NCI-H2081 (cell line): ENCODE results near the gene MISFA.
"Not testable (repeated sequence)": the region's sequence is repeated elsewhere in the genome, so short reads cannot be mapped to it uniquely, and the experiment has no call there.

Experiments used
- DNase-seq, 2 experiments: peaks; one replicate each; lab custom pipeline; 2025; lab: John Stamatoyannopoulos, UW

MISFA gene

DNA sequence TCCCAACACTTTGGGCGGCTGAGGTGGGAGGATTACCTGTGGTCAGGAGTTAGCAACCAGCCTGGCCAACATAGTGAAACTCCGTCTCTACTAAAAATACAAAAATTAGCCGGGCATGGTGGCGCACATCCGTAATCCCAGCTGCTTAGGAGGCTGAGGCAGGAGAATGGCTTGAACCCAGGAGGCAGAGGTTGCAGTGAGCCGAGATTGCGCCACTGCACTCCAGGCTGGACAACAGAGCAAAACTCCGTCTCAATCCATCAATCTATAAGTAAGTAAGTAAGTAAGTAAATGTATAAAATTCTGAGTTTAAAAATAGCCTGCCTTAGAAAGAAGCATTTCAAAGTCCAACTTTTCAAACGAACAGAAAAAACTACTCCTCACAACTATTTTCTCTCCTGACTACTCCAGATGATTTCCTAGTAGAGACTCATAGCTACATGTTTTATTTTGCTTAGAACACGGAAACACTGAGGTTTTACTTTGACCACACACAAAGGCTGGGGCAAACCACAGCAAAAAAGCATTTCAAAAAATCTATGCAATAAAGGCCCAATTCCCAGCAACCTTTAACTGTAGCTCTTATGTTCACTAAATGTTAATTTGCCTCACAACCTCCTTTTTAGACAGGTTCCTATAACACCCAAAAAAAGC lies 18.2 kb downstream of the MISFA start:
- no peak for DNase-seq

- no peak for DNase-seq
These were observed 18.9 kb downstream of the MISFA start for GRCh38 chr11:18618342-18619025.

- DNase-seq: no peak
These were observed 24.1 kb downstream of the MISFA start for GRCh38 chr11:18623707-18624106.

- no peak for DNase-seq
These were observed 24.6 kb downstream of the MISFA start for GRCh38 chr11:18624161-18624560.

DNA sequence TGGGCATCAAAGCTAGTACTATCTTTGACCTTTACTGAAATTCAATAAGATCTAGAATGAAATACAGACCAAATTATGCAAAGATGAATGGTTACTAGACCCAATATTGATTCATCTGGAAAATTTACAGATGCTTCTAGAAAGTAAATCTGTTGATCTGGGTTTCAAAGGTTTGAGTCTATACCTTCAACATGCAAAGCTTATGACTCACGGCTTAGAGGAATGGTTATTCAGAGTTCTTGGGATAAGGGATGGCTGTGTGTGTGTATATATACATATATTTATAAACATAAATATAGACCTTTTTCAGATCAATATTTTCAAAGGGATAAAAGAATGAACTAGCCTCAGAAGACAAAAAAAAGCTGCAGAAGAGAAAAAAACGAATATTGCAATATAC lies 33.3 kb downstream of the MISFA start:
- no peak for DNase-seq

GRCh38 chr11:18633256-18634139 lies 33.9 kb downstream of the MISFA start:
- DNase-seq: no peak

DNA sequence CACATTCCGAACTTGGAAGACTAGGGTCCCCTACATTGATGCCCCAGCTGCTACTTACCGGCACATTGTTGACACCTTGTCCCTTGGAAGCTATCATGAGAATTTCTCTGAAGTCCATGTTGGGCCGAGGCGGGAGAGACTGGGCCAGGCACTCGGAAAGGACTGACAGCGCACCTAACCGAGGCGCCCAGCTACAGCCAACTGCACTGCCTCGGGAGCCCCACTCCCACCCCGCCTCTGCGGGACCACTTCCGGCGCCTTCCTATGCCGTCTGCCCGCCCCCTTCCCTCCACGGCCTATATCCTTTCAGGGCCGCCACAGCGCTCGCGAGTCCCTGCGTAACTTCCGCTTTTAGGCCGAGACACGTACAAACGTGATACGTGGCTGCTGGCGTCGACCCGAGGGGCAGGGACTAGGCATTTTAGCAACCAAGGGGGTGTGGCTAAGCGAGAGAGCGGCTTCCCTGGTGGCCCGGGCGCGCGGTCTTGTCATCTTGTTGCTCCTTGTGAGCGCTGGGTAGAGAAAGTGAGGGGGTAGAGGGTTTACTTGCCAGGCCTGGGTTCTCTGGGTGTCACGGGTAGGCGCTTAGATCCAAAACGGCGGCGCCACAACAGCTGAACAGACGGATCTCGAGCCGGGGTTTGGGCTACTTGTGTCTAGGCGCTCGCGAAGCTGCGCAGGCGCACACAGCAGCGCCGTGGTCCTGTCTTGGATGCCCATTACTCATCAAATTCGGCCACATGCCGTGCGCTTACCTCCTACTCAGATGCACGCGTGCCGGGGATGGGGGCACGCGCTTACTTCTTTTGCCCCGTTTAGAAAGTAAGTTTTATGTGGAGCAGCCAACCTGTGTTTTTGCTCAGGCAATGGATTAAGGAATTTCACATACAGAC lies 34.8 kb downstream of the MISFA start, which contains the start of gene SPTY2D1:
SPTY2D1 (minus strand) TSS at position 203 of the 893 bp plus-strand sequence; CDS start at position 118, 85 bp downstream.
- peak; percentile 98 to 99 for DNase-seq

DNA sequence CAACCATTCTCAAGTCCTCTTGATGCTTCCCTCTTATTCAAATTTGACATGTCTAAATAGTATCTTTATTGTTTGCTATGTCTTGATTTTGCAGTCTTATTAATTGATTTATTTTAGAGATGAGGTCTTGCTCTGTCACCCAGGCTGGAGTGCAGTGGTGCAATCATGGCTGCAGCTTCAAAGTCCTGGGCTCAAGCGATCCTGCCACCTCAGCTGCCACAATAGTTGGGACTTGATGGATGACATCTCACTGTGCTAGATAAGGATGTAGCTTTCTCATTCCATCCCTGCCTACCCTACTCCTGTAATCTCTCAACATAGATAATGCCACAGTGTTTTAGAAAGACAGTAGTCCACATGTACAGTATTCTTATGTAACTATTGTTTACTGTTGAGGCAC lies 42.1 kb downstream of the MISFA start:
- DNase-seq: no peak

DNA sequence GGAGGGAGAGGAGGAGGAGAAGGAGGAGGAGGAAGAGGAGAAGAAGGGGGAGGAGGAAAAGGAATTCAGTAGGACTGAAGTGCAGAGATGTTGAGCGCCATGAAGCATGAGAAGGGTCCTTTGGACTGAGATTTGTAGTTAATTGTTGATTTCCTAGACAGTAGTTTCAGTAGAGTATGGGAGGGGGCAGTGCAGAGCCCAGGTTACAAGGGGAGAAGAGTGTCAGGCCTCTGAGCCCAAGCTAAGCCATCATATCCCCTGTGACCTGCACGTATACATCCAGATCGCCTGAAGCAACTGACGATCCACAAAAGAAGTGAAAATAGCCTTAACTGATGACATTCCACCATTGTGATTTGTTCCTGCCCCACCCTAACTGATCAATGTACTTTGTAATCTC lies 43.4 kb downstream of the MISFA start:
- DNase-seq: not testable (repeated sequence)

GRCh38 chr11:18650353-18650752 lies 50.8 kb downstream of the MISFA start:
- DNase-seq: no peak

DNA sequence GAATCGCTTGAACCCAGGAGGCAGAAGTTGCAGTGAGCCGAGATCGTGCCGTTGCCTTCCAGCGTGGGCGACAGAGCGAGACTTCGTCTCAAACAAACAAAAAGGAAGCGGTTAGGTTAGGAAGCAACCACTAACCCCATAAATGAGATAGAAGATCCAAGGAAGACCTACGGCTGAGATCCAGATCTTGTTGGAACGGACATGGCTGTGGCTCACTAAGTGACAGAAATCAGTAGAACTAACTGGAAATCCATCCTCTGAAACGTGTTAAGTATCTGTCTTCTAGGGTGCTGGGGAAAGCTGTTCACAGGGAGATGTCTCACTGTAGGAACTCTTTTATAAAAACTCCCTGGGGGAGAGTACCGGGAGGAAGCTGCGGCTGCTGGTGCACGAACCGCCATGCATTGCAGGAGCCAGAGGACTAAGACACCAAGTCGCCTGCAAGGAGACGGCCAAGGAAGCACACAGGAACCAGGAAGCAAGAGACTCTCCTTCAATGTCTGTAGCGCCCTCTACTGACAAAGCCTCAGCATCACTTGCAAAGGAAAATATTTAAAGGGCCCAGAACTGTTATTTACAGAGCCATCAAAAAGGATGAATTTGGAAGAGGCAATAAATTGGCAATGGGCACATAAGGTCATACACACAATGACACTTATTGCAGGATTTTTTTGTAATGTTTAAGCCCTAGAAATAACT lies 51.4 kb downstream of the MISFA start:
- DNase-seq: peak in 1 of 2 experiments; percentile 8
